Measurements from ENCODE around the gene MATCAP1.
A peak's percentile ranks its signal among the peaks of the same experiment; 100 is the strongest.

The MATCAP1 gene

DNA sequence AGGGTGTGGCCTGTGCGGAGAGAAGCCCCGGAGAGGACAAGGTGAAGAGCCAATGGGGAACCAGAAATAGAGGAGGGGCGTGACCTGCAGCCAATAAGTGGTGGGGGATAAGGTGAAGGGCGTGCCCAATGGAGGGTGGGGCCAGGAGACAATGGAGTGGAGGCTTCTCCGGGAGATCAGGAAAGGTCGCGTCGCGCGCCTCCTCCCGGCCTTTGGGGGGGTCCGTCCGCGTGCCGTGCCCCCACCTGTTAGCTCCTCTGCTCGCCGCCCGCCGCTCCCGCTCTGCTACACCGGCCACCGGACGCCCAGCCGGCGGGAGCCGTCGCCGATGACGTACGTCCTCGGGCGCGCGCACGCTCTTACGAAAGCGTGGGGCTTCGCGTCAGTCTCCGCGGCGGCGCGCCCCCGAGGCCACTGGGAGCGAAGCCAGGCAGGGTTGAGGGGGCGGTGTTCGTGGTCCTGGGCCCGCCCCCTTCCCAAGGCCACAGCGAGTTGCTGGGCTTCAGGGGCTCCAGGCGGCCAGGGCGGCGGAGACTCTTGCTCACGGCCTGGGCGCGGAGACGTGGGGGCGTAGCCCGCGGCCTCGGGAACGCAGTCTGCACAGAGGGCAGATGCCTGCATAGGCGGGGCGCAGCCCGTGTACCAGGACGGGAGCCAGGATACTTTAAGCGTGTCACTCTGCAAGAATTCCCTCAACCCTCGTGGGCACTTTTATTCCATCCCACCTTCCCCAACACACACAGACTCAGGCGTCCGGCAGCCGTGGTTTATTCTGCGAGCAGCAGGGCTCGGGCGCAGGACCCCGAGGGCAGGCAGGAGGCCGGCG is at the start of gene MATCAP1:
Gene MATCAP1, minus strand, starts transcription at position 337 of the 826 bp plus-strand sequence. CDS start 3,353 bp downstream, outside the sequence.
- peak; percentile 94 for DNase-seq

- DNase-seq: no peak
These were observed 47.3 kb upstream of the MATCAP1 start for GRCh38 chr16:67230809-67231660.

DNA sequence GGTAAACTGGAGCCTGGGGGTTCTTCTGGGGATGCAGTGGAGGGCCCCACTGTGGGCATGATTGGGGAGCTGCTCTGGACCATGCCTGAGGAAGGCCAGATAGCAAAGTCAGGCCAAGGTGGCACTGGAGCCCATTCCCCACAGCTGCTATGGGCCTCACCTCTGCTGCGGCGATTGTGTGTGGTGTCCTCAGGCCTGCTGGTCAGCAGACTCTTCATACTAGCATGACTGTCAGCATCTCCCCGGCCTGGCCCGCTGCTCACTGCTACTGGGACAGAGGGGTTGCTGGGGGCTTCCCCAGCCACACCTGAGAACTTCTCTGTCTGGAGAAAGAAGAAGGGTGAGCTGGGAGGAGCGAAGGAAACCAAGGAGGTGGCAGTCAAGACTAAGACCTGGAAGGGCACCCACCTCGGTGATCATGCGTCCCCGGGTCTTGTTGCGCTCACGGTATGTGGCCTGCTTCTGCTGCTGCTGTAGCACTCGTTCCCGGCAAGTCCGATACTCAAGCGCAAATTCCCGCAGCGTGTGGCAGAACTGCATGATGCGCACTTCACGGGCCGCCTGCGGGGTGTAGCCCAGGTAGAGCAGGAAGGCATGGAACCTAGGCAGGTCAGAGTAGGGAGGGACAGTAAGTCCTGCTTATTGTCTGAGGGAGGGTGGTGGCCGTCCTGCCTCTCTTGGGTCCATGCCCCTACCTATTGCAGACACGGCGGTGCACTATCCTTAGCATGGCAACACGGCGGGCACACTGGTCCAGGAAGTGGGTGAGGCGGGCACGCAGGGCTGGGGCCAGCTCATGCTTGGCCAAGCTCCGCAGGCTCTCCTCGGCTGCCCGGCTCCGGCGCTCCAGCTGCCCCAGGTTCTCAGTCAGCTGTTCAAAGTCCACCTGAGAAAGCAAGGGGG is 46.4 kb upstream of the MATCAP1 start:
- DNase-seq: no peak

DNA sequence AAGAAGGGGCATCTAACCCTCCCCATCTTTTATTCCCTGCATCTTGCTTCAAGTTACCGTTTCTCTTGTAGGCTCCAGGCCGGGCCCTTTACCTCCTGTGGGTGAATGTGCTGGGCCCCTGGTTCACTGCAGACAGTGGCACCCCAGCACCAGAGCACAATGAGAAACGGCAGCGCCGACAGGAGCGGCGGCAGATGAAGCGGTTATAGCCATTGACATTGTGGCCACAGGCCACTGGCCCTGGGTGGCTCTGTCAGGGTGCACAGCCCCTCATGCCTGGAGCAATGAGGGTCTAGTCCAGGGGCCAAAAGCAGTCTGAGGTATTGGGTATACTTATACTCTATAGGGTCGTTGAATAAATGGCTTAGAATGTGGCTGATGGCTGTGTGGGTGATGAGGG is 45.1 kb upstream of the MATCAP1 start:
- DNase-seq: no peak

DNA sequence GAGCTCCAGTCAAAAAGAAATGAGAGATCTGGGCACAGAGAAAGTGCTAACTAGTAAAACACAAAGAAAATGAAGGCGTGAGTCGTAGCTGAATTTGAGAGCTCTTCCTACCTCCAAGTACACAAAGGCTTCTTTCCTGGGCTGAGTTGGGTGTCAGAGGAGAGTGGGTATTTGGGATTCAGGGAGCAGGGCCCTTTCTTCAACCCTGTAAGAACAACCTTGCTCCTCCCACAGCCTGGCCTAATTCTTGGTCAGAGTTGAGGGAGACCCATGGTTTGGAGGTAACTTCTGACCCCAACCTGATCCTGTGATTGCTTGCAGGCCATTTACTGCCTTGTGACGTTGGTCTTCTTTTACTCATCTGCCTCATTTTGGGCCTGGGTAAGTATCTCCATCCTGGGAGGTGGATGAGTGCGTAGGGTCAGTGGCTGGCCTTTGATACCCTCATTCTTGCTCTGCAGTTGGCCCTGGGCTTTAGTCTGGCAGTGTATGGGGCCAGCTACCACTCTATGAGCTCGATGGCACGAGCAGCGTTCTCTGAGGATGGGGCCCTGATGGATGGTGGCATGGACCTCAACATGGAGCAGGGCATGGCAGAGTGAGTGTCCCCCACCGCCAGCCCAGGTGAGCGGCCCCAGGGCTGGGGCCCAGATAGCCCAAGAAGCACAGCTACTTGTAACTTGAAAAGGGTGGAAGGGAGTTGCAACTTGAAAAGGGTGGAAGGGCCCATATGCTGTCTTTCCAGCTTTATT is 44.4 kb upstream of the MATCAP1 start:
- DNase-seq: no peak

- DNase-seq: no peak
These were observed 43.8 kb upstream of the MATCAP1 start for GRCh38 chr16:67227567-67227921.

GRCh38 chr16:67226804-67227566 is 43.2 kb upstream of the MATCAP1 start, which contains the start of gene TMEM208:
Gene TMEM208 (plus strand): TSS chr16:67227130. CDS start chr16:67227219, 89 bp downstream.
- DNase-seq: peak; percentile 96

- no peak for DNase-seq
These were observed 42.6 kb upstream of the MATCAP1 start for GRCh38 chr16:67226295-67226803.

DNA sequence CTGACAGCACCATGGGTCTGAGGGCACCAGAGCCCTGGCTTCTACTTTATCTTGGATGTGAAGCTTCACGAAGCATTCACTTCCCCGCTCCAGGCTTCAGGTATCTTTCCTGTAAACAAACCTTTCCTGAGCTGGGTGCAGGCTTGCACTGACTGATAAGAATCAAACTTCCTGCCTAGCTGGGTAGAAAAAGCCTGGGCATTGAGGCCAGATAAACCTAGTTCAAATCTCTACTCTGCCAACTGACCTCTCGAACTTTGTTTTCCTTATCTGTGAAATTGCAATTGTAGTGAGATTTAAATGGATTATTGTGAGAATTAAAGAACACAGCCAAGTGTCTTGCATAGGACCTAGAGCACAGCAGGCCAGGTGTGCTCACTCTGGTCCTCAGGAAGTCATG is 40.2 kb upstream of the MATCAP1 start:
- DNase-seq: no peak

- DNase-seq: no peak
These were observed 33.1 kb upstream of the MATCAP1 start for GRCh38 chr16:67216612-67217490.

- no peak for DNase-seq
These were observed 31.9 kb upstream of the MATCAP1 start for GRCh38 chr16:67215706-67216105.

GRCh38 chr16:67213197-67214019 is 29.6 kb upstream of the MATCAP1 start:
- DNase-seq: no peak

DNA sequence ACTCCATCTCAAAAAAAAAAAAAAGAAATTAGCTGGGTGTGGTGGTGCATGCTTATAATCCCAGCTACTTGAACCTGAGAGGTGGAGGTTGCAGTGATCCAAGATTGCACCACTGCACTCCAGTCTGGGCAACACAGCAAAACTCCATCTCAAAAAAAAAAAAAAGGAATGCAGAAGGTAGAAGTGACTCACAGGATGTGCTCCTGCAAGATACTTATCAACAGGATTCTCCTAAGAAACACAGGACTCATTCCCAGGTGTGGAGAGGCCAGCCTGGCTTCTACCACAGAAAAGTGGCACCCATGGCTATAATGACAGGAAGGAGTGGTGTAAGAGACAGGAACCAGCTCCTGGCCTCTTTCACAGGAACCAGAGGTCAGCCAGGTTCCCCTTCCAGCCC is 29.0 kb upstream of the MATCAP1 start:
- no peak for DNase-seq

- no peak for DNase-seq
These were observed 27.9 kb upstream of the MATCAP1 start for GRCh38 chr16:67211674-67212073.

GRCh38 chr16:67210069-67210937 is 26.5 kb upstream of the MATCAP1 start:
- no peak for DNase-seq

DNA sequence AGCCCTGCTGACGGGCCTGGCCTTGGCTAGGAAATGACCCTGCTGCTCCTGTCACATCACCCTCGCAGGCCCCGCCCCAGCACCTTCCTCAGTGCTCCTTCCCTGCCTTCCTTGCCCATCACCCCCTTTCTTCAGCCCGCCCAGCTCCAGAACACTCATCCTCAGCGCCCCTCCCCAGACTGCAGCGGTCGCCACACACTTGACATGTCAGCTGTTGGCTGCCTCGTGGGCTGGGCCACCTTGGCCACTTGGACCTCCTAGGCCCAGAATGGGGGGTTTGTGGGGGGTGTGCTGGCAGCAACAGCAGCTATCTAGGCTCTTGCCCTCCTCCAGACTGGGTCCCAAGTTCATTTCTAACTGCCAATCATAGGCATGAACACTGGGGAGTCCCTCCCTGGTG is 25.8 kb upstream of the MATCAP1 start:
- no peak for DNase-seq

GRCh38 chr16:67208154-67208896 is 24.6 kb upstream of the MATCAP1 start:
- no peak for DNase-seq

All from NCI-H345 (cell line).